ENCODE results near the gene SPOCK1. TPM values are rescaled to one million over a fixed set of nuclear protein-coding genes. Genes with fewer than 3 reads are reported as not detected.

The SPOCK1 gene
- total RNA-seq, 4 donors from 2014 or later = 1.1 to 6.4 (median 4.2) TPM; not detected in 1

DNA sequence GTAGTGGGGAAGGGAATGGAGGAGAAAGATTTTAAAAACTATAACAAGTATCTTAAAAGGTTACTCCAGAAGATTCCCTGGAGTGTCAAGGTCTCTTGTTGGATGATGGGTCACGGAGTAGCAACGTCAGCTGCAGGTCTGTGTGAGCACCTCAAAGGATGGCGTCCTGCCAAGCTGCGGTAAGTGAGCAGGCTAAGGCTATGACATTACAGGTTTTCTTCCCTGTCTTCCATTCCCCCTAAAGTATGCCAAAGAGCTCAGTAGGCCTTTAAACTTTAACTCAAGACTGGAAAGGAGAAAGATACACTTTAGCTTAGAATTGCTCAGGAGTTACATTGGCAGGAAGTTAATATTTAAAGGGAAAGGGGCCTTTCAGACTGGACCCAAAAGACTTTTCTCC lies 17.5 kb downstream of the SPOCK1 start:
- Histone ChIP-seq H3K4me3 (no peak overlapping the region), H3K36me3 (no peaks in the 10 kb centered on the region)
- DNase-seq = no peak

DNA sequence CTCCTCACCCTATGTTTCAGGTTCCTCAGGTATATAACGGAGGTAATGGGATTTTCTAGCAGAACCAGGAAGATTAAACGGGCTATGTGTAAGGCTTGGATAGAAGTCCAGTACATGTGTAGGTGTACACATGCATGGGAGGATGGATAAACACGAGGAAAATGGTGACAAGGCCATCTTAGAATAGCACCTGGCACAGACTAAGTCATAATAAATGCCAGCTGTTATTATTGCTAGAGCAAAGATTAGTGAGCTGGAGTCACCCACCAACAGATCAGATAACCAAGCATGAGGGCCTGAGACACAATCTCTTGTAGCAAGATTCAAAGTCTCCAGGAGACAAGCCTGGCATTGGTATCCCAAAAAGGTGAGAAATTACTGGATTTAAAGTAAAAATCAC lies 21.1 kb downstream of the SPOCK1 start:
- no peaks in the 10 kb centered on the region for H3K36me3 ChIP-seq
- DNase-seq = no peak
- H3K27me3 ChIP-seq = no peaks in the 10 kb centered on the region
- H3K4me3 ChIP-seq = no peak overlapping the region
- no peak overlapping the region for H3K27ac ChIP-seq
- H3K4me1 ChIP-seq = no peaks in the 10 kb centered on the region
- H3K9me3 ChIP-seq = no peaks in the 10 kb centered on the region
- TF ChIP-seq, protein P1, sequence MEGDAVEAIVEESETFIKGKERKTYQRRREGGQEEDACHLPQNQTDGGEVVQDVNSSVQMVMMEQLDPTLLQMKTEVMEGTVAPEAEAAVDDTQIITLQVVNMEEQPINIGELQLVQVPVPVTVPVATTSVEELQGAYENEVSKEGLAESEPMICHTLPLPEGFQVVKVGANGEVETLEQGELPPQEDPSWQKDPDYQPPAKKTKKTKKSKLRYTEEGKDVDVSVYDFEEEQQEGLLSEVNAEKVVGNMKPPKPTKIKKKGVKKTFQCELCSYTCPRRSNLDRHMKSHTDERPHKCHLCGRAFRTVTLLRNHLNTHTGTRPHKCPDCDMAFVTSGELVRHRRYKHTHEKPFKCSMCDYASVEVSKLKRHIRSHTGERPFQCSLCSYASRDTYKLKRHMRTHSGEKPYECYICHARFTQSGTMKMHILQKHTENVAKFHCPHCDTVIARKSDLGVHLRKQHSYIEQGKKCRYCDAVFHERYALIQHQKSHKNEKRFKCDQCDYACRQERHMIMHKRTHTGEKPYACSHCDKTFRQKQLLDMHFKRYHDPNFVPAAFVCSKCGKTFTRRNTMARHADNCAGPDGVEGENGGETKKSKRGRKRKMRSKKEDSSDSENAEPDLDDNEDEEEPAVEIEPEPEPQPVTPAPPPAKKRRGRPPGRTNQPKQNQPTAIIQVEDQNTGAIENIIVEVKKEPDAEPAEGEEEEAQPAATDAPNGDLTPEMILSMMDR (IDR thresholded peaks at IDR 0.05) = no peak

More for the DNA sequence above, 17.5 kb downstream of the SPOCK1 start:
- Histone ChIP-seq H3K9me3 (no peaks in the 10 kb centered on the region), H3K27me3 (no peaks in the 10 kb centered on the region), H3K27ac (no peak overlapping the region), H3K4me1 (no peaks in the 10 kb centered on the region)
- no peak for TF ChIP-seq POLR2A (IDR thresholded peaks at IDR 0.05)
- TF ChIP-seq, protein P1 (IDR thresholded peaks at IDR 0.05) = no peak

DNA sequence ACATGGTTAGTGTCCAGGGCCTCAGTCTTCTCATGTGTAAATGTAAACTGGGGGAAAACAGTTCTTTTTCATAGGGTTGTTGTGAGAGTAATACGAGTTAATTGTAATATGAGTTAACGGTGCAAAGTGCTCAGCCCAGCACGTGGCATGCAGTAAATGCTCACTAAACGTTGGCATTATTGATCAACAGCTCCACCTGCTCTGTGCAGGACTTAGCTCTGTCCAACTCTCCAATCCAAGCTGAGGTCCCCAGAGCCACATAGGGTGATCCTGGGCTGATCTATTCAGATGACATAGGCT lies 28.3 kb downstream of the SPOCK1 start:
- Histone ChIP-seq H3K36me3 (no peaks in the 10 kb centered on the region), H3K4me1 (no peaks in the 10 kb centered on the region), H3K9me3 (no peaks in the 10 kb centered on the region), H3K27me3 (no peaks in the 10 kb centered on the region), H3K27ac (no peak overlapping the region), H3K4me3 (no peak overlapping the region)
- DNase-seq = no peak
- TF ChIP-seq, protein P1 (IDR thresholded peaks at IDR 0.05) = no peak
- no peak for TF ChIP-seq POLR2A (IDR thresholded peaks at IDR 0.05)

DNA sequence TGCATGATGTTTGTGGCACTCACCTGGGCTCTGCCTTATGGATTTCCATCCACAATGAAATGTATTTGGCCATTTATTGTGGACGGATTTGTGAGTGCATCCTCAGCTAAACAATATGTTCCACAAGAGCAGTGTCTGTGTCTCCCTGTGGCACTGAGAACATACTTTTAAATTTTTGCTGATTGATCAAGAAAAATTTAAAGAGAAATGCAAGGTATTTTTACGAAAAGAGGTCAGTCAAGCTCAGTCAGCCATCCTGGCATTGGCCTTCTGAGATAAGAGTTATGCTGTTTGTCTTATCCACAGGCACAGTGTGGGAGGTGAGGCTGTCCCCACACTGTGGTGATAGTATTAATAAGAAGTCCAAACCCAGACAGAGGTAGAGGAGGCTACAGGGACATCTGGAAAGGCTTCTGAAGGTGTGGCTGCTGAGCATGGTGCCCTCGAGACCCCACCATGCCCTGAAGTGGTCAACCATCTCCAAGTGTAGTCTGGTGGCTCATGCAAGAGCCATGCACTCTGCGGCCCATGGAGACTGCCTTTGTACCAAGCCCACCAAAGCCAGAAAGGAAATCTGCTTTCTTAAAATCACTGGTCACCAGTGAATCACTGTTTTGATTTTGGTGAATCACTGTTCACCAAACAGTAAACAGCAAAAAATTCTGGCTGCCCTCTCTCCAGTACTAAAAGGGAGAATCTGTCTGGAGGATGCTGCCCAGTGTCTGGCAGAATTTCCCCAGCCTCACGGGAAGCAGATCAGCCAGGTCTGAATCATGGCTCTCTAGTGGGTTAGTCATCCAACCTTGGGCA lies 28.8 kb downstream of the SPOCK1 start:
- Histone ChIP-seq H3K27me3 (no peaks in the 10 kb centered on the region), H3K36me3 (no peaks in the 10 kb centered on the region), H3K9me3 (no peaks in the 10 kb centered on the region), H3K4me1 (no peaks in the 10 kb centered on the region), H3K27ac (no peak overlapping the region), H3K4me3 (no peak overlapping the region)
- DNase-seq = no peak
- TF ChIP-seq, protein P1 (IDR thresholded peaks at IDR 0.05) = no peak
- TF ChIP-seq POLR2A (IDR thresholded peaks at IDR 0.05) = no peak

DNA sequence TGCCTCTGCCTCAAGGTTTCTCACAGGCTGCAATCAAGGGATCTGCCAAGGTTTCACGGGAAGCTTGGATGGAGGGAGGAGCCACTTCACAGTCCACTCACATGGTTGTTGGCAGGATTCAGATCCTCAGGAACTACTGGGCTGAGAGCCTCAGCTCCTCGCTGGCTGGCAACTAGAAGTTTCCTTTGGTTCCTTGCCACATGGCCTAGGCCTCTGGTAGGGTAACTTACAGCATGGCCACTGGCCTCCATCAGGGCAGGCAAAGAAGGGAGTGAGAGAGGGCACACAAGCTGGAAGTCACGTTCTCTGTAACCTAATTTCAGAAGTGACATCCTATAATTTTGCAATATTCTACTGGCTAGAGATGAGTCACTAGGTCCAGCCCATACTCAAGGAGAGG lies 32.2 kb downstream of the SPOCK1 start:
- Histone ChIP-seq H3K36me3 (no peaks in the 10 kb centered on the region), H3K4me1 (no peaks in the 10 kb centered on the region), H3K9me3 (no peaks in the 10 kb centered on the region), H3K27ac (no peak overlapping the region), H3K27me3 (no peaks in the 10 kb centered on the region), H3K4me3 (no peak overlapping the region)
- no peak for DNase-seq
- TF ChIP-seq, protein P1 (IDR thresholded peaks at IDR 0.05) = no peak
- no peak for TF ChIP-seq POLR2A (IDR thresholded peaks at IDR 0.05)

Measured in Peyer's patch (tissue), 4 donors.